ENCODE data around the gene ANP32B. TPM values are rescaled to one million over a fixed set of nuclear protein-coding genes. Genes with fewer than 3 reads are reported as not detected.

The ANP32B gene
- total and polyA plus RNA-seq, 2 donors (not counting 1 experiment from before 2014, with no cell fraction given), result 17.6 to 138 TPM

- 31% methylated on average over 3 of the region's 6 CpGs for WGBS (ENCODE audit: insufficient coverage)
- ChIA-PET POLR2A (interaction anchor here (0.6 to 1.7 kb wide), 5 partner anchors 11 to 211 kb away, joined by 4 to 6 read pairs (median 5); partner anchors contain the start of gene NANS), CTCF (interaction anchor here (0.6 to 5.0 kb wide), 9 partner anchors 8 to 210 kb away, joined by 3 to 34 read pairs (median 4); partner anchors contain the start of genes NANS, TBC1D2 and TRMO)
- H3K27ac Mint-ChIP-seq, result peak overlapping the region; percentile 84
- Histone ChIP-seq H3K27ac (ENCODE audit: low read length in 2 of 2) (peak overlapping the region; percentile 56 to 80), H3K4me2 (replicated peaks; ENCODE audit: low read depth, low read length, poor library complexity, severe bottlenecking) (peak overlapping the region; percentile 66), H4K20me1 (ENCODE audit: control insufficient read depth, insufficient read depth, low read length, poor library complexity, severe bottlenecking) (no peaks in the 10 kb centered on the region), H3K79me2 (ENCODE audit: control insufficient read depth, insufficient read depth, low read length) (peaks cover 28% of the 10 kb centered on the region), H3K36me3 (replicated peaks in 1 of 2; ENCODE audit: control extremely low read depth in 1 of 2, control insufficient read depth in 1 of 2, extremely low read depth in 1 of 2, insufficient read depth in 2 of 2, low read length in 1 of 2) (no peaks in the 10 kb centered on the region), H3K9me3 (ENCODE audit: control extremely low read depth in 1 of 3, control insufficient read depth in 2 of 3, insufficient read depth in 1 of 3, low read length in 2 of 3) (peaks cover 0 to 18% (median 4%) of the 10 kb centered on the region in 3 donors), H2AFZ (ENCODE audit: insufficient read depth, low read depth, low read length, poor library complexity, severe bottlenecking) (peak overlapping the region; percentile 74), H3K4me1 (ENCODE audit: control insufficient read depth in 2 of 2, insufficient read depth in 2 of 2, low read length in 2 of 2) (peaks cover 33 to 35% of the 10 kb centered on the region in 2 donors), H3K9ac (ENCODE audit: low read length) (peak overlapping the region; percentile 60), H3K27me3 (replicated peaks in 1 of 4; ENCODE audit: control extremely low read depth in 1 of 4, control insufficient read depth in 3 of 4, insufficient read depth in 4 of 4, low read length in 3 of 4) (no peaks in the 10 kb centered on the region), H3K4me3 (ENCODE audit: control extremely low read depth in 1 of 5, extremely low read depth in 1 of 5, insufficient read depth in 1 of 5, low read depth in 2 of 5, low read length in 4 of 5) (peak overlapping the region; percentile 15 to 74 (median 48))
- H3K4me1 Mint-ChIP-seq, result peaks cover 39% of the 10 kb centered on the region
- H3K9me3 Mint-ChIP-seq (ENCODE audit: insufficient read depth), result peaks cover 3% of the 10 kb centered on the region
- no peak for TF ChIP-seq EZH2 (IDR thresholded peaks at IDR 0.05; ENCODE audit: borderline replicate concordance, insufficient read depth, low read depth, low read length, poor library complexity, severe bottlenecking)
- TF ChIP-seq CTCF (IDR thresholded peaks at IDR 0.05), result peak; percentile 13
- DNase-seq, result peak; percentile 83
- intact Hi-C loops (cut with micrococcal nuclease), result loop anchor here (1.0 kb wide), 3 partner anchors 11 to 210 kb away; partner anchors contain the start of genes NANS and TBC1D2
- H3K4me3 Mint-ChIP-seq, result peak overlapping the region; percentile 63
- no peaks in the 10 kb centered on the region for H3K27me3 Mint-ChIP-seq
- peak; percentile 77 for ATAC-seq (ENCODE audit: low read depth)
These were observed 62.4 kb downstream of the ANP32B start for GRCh38 chr9:98045234-98046179.

Measured in B cell (primary cell).